ENCODE data around the gene ARPC5L. TPM values are rescaled to one million over a fixed set of nuclear protein-coding genes. Genes with fewer than 3 reads are reported as not detected.

ARPC5L gene
- total and polyA plus RNA-seq, 2 donors from 2014 or later: 31.7 to 52.7 TPM

GRCh38 chr9:124813041-124813440 lies 48.9 kb upstream of the ARPC5L start:
- intact Hi-C loops (cut with DNase I): no loop called here
- no peak overlapping the region for H3K27ac ChIP-seq (ENCODE audit: low read depth in 2 of 2, low read length in 2 of 2)
- no peak for FAIRE-seq

GRCh38 chr9:124813501-124814163 lies 48.3 kb upstream of the ARPC5L start:
- no peak overlapping the region for H3K4me3 ChIP-seq (ENCODE audit: low read length in 3 of 3)
- DNase-seq (no peak), FAIRE-seq (no peak)
- intact Hi-C loops (cut with DNase I): no loop called here
- H3K4me1 ChIP-seq (ENCODE audit: control insufficient read depth in 2 of 3, insufficient read depth in 2 of 3, low read depth in 1 of 3, low read length in 3 of 3): no peaks in the 10 kb centered on the region
- no peaks in the 10 kb centered on the region for H3K36me3 ChIP-seq (ENCODE audit: control insufficient read depth in 2 of 3, insufficient read depth in 3 of 3, low read length in 3 of 3)
- no peaks in the 10 kb centered on the region for H3K27me3 ChIP-seq (ENCODE audit: control insufficient read depth, insufficient read depth, low read length)
- no peak overlapping the region for H3K27ac ChIP-seq (ENCODE audit: low read depth in 2 of 2, low read length in 2 of 2)
- H3K9ac ChIP-seq (ENCODE audit: low read length in 3 of 3): no peak overlapping the region
- H3K9me3 ChIP-seq (ENCODE audit: control insufficient read depth in 2 of 3, insufficient read depth in 1 of 3, low read length in 3 of 3): no peaks in the 10 kb centered on the region
- TF ChIP-seq, protein P1, sequence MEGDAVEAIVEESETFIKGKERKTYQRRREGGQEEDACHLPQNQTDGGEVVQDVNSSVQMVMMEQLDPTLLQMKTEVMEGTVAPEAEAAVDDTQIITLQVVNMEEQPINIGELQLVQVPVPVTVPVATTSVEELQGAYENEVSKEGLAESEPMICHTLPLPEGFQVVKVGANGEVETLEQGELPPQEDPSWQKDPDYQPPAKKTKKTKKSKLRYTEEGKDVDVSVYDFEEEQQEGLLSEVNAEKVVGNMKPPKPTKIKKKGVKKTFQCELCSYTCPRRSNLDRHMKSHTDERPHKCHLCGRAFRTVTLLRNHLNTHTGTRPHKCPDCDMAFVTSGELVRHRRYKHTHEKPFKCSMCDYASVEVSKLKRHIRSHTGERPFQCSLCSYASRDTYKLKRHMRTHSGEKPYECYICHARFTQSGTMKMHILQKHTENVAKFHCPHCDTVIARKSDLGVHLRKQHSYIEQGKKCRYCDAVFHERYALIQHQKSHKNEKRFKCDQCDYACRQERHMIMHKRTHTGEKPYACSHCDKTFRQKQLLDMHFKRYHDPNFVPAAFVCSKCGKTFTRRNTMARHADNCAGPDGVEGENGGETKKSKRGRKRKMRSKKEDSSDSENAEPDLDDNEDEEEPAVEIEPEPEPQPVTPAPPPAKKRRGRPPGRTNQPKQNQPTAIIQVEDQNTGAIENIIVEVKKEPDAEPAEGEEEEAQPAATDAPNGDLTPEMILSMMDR (IDR thresholded peaks at IDR 0.05; ENCODE audit: borderline replicate concordance, extremely low read depth, insufficient read depth): no peak

More at GRCh38 chr9:124813041-124813440, 48.9 kb upstream of the ARPC5L start:
- Histone ChIP-seq H3K4me1 (ENCODE audit: control insufficient read depth in 2 of 3, insufficient read depth in 2 of 3, low read depth in 1 of 3, low read length in 3 of 3) (no peaks in the 10 kb centered on the region), H3K9ac (ENCODE audit: low read length in 3 of 3) (no peak overlapping the region), H3K9me3 (ENCODE audit: control insufficient read depth in 2 of 3, insufficient read depth in 1 of 3, low read length in 3 of 3) (no peaks in the 10 kb centered on the region), H3K4me3 (ENCODE audit: low read length in 3 of 3) (no peak overlapping the region), H3K27me3 (ENCODE audit: control insufficient read depth, insufficient read depth, low read length) (no peaks in the 10 kb centered on the region), H3K36me3 (ENCODE audit: control insufficient read depth in 2 of 3, insufficient read depth in 3 of 3, low read length in 3 of 3) (no peaks in the 10 kb centered on the region)
- TF ChIP-seq, protein P1 (IDR thresholded peaks at IDR 0.05; ENCODE audit: borderline replicate concordance, extremely low read depth, insufficient read depth): no peak
- DNase-seq: peak in 1 of 5 donors; percentile 10

- Histone ChIP-seq H3K27ac (ENCODE audit: low read depth in 2 of 2, low read length in 2 of 2) (no peak overlapping the region), H3K27me3 (ENCODE audit: control insufficient read depth, insufficient read depth, low read length) (no peaks in the 10 kb centered on the region), H3K4me1 (ENCODE audit: control insufficient read depth in 2 of 3, insufficient read depth in 2 of 3, low read depth in 1 of 3, low read length in 3 of 3) (no peaks in the 10 kb centered on the region), H3K9ac (ENCODE audit: low read length in 3 of 3) (no peak overlapping the region), H3K36me3 (ENCODE audit: control insufficient read depth in 2 of 3, insufficient read depth in 3 of 3, low read length in 3 of 3) (no peaks in the 10 kb centered on the region), H3K4me3 (ENCODE audit: low read length in 3 of 3) (no peak overlapping the region), H3K9me3 (ENCODE audit: control insufficient read depth in 2 of 3, insufficient read depth in 1 of 3, low read length in 3 of 3) (no peaks in the 10 kb centered on the region)
- DNase-seq: no peak
- TF ChIP-seq, protein P1 (IDR thresholded peaks at IDR 0.05; ENCODE audit: borderline replicate concordance, extremely low read depth, insufficient read depth): no peak
- intact Hi-C loops (cut with DNase I): no loop called here
- FAIRE-seq: no peak
These were observed 47.8 kb upstream of the ARPC5L start for GRCh38 chr9:124814164-124814535.

GRCh38 chr9:124815601-124816000 lies 46.3 kb upstream of the ARPC5L start:
- no peaks in the 10 kb centered on the region for H3K36me3 ChIP-seq (ENCODE audit: control insufficient read depth in 2 of 3, insufficient read depth in 3 of 3, low read length in 3 of 3)
- DNase-seq: peak in 1 of 5 donors; percentile 16
- TF ChIP-seq, protein P1 (IDR thresholded peaks at IDR 0.05; ENCODE audit: borderline replicate concordance, extremely low read depth, insufficient read depth): no peak
- no peak overlapping the region for H3K27ac ChIP-seq (ENCODE audit: low read depth in 2 of 2, low read length in 2 of 2)
- no peaks in the 10 kb centered on the region for H3K27me3 ChIP-seq (ENCODE audit: control insufficient read depth, insufficient read depth, low read length)
- FAIRE-seq: no peak
- no peak overlapping the region for H3K9ac ChIP-seq (ENCODE audit: low read length in 3 of 3)
- intact Hi-C loops (cut with DNase I): no loop called here
- H3K9me3 ChIP-seq (ENCODE audit: control insufficient read depth in 2 of 3, insufficient read depth in 1 of 3, low read length in 3 of 3): no peaks in the 10 kb centered on the region
- no peaks in the 10 kb centered on the region for H3K4me1 ChIP-seq (ENCODE audit: control insufficient read depth in 2 of 3, insufficient read depth in 2 of 3, low read depth in 1 of 3, low read length in 3 of 3)
- no peak overlapping the region for H3K4me3 ChIP-seq (ENCODE audit: low read length in 3 of 3)
